Measurements from ENCODE around the gene FTSJ3. TPM values are rescaled to one million over a fixed set of nuclear protein-coding genes. Genes with fewer than 3 reads are reported as not detected.

Gene FTSJ3
- total and polyA plus RNA-seq, 8 donors, result 32.1 to 88.5 (median 60.7) TPM

- intact Hi-C loops (cut with DNase I), result no loop called here
- no peak overlapping the region for H3K27ac ChIP-seq
- no peaks in the 10 kb centered on the region for H3K9me3 ChIP-seq
- ATAC-seq, result no peak
- H3K27me3 ChIP-seq, result no peaks in the 10 kb centered on the region
- no peak for TF ChIP-seq CTCF (IDR thresholded peaks at IDR 0.05)
- H3K4me3 ChIP-seq, result no peak overlapping the region
- DNase-seq, result no peak
- H3K36me3 ChIP-seq, result peaks cover 0 to 79% of the 10 kb centered on the region in 2 donors
- peaks cover 11 to 38% of the 10 kb centered on the region in 2 donors for H3K4me1 ChIP-seq
Observed at GRCh38 chr17:63831505-63831904, 4.0 kb upstream of the FTSJ3 start.

DNA sequence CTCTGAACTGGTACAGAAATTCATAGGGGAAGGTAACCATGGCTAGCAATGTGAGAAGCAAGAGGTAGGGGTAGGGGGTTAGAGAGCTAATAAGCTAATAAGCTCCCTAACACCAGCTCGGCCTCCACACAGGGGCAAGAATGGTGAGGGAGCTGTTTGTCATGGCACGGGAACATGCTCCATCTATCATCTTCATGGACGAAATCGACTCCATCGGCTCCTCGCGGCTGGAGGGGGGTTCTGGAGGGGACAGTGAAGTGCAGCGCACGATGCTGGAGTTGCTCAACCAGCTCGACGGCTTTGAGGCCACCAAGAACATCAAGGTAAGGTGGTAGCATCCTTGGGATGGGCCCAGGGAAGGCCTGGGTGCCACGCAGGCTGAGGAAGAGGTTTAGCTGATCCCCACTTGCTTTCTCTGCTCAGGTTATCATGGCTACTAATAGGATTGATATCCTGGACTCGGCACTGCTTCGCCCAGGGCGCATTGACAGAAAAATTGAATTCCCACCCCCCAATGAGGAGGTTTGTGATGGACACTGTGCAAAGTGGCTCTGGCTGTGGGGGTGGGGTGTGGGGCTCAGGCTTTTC, 3.5 kb upstream of the FTSJ3 start:
- Histone ChIP-seq H3K9me3 (no peaks in the 10 kb centered on the region), H3K4me3 (no peak overlapping the region), H3K27ac (no peak overlapping the region), H3K36me3 (peaks cover 0 to 74% of the 10 kb centered on the region in 2 donors), H3K27me3 (no peaks in the 10 kb centered on the region), H3K4me1 (peaks cover 15 to 43% of the 10 kb centered on the region in 2 donors)
- TF ChIP-seq CTCF (IDR thresholded peaks at IDR 0.05), result no peak
- no peak for DNase-seq
- no peak for ATAC-seq
- intact Hi-C loops (cut with DNase I), result no loop called here

- DNase-seq, result no peak
- Histone ChIP-seq H3K27me3 (no peaks in the 10 kb centered on the region), H3K36me3 (peaks cover 0 to 73% of the 10 kb centered on the region in 2 donors), H3K9me3 (no peaks in the 10 kb centered on the region), H3K4me3 (no peak overlapping the region), H3K4me1 (peaks cover 20 to 48% of the 10 kb centered on the region in 2 donors), H3K27ac (no peak overlapping the region)
- intact Hi-C loops (cut with DNase I), result no loop called here
- TF ChIP-seq CTCF (IDR thresholded peaks at IDR 0.05), result no peak
- ATAC-seq, result no peak
Observed at GRCh38 chr17:63830278-63830677, 2.8 kb upstream of the FTSJ3 start.

DNA sequence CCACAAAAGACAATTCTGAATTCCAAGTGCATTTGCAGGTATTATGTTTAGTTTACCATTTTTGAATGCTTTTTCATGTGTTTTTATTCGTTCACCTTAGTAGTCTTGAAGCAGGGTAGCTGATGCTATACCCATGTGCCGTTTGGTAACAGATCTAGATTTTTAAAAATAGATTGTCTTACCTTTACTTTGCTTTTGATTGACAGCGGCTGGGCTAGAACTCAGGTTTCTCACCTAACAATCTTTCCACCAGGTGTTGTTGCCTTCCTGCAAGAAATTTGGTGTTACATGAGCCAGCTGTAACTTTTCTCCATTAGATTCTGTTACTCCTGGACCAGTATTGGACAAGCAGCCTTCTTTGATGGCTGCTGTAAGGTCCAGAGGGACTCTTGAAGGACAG, 1.5 kb upstream of the FTSJ3 start:
- peaks cover 0 to 73% of the 10 kb centered on the region in 2 donors for H3K36me3 ChIP-seq
- no peak for TF ChIP-seq CTCF (IDR thresholded peaks at IDR 0.05)
- no peak for DNase-seq
- ATAC-seq, result no peak
- intact Hi-C loops (cut with DNase I), result no loop called here
- H3K9me3 ChIP-seq, result no peaks in the 10 kb centered on the region
- peak overlapping the region in 1 of 2 donors; percentile 92 for H3K4me3 ChIP-seq
- H3K27ac ChIP-seq, result no peak overlapping the region
- no peaks in the 10 kb centered on the region for H3K27me3 ChIP-seq
- H3K4me1 ChIP-seq, result peaks cover 20 to 46% of the 10 kb centered on the region in 2 donors

- H3K9me3 ChIP-seq, result no peaks in the 10 kb centered on the region
- H3K36me3 ChIP-seq, result peaks cover 0 to 73% of the 10 kb centered on the region in 2 donors
- H3K27ac ChIP-seq, result peak overlapping the region; percentile 93 to 95
- TF ChIP-seq CTCF (IDR thresholded peaks at IDR 0.05), result no peak
- peak overlapping the region; percentile 89 to 92 for H3K4me3 ChIP-seq
- intact Hi-C loops (cut with DNase I), result no loop called here
- no peak for DNase-seq
- no peaks in the 10 kb centered on the region for H3K27me3 ChIP-seq
- peaks cover 20 to 46% of the 10 kb centered on the region in 2 donors for H3K4me1 ChIP-seq
- ATAC-seq, result no peak
Observed at GRCh38 chr17:63827801-63828221, 348 bp upstream of the FTSJ3 start.

Data from left lung (tissue), 10 donors.